Naive B cell (primary cell): ENCODE measurements around the gene ANKS3. TPM values are rescaled to one million over a fixed set of nuclear protein-coding genes. Genes with fewer than 3 reads are reported as not detected.
A peak's percentile ranks its signal among the peaks of the same experiment; 100 is the strongest.

ENCODE experiments used
- ATAC-seq, 2 donors: fragments of 150-1000 bp; cut with Tn5 transposase; 2 replicates each; pipeline ENCODE4 v1.10.0; 2021; ENCODE audit warnings: low read depth in 2 of 2, mild to moderate bottlenecking in 2 of 2, moderate library complexity in 2 of 2
- DNase-seq: peaks from one replicate; pipeline ENCODE4 v3.0.0; 2022
- H3K27ac Mint-ChIP-seq, 6 donors: one replicate each; pipeline ENCODE4 v1.8.0; 2020 to 2022; ENCODE audit warnings: mild to moderate bottlenecking in 6 of 6, mixed read lengths in 6 of 6, moderate library complexity in 5 of 6, inconsistent platforms in 2 of 6
- H3K27me3 Mint-ChIP-seq, 3 donors: one replicate each; pipeline ENCODE4 v1.8.0; 2021 to 2022; ENCODE audit warnings: mixed read lengths in 3 of 3, mild to moderate bottlenecking in 1 of 3
- H3K36me3 Mint-ChIP-seq, 2 donors: one replicate each; pipeline ENCODE4 v1.8.0; 2020 to 2022; ENCODE audit warnings: mixed read lengths in 2 of 2, inconsistent platforms in 1 of 2, mild to moderate bottlenecking in 1 of 2
- H3K4me1 Mint-ChIP-seq, 3 donors: one replicate each; pipeline ENCODE4 v1.8.0; 2020 to 2022; ENCODE audit warnings: mixed read lengths in 3 of 3, inconsistent platforms in 1 of 3, mild to moderate bottlenecking in 1 of 3, moderate library complexity in 1 of 3
- H3K4me3 Mint-ChIP-seq, 8 donors: one replicate each; pipeline ENCODE4 v1.8.0; 2020 to 2022; ENCODE audit warnings: mild to moderate bottlenecking in 8 of 8, mixed read lengths in 8 of 8, moderate library complexity in 8 of 8, inconsistent platforms in 2 of 8
- H3K9me3 Mint-ChIP-seq, 7 donors: one replicate each; pipeline ENCODE4 v1.8.0; 2020 to 2022; ENCODE audit warnings: mixed read lengths in 7 of 7, mild to moderate bottlenecking in 5 of 7, inconsistent platforms in 2 of 7, moderate library complexity in 1 of 7
- polyA plus RNA-seq, 6 donors: library from polyadenylated mRNA; unstranded; fragments of 300-500 nt; fragmentation: Illumina TruSeq; gene quantifications; one replicate each; pipeline ENCODE4 v1.2.3, GENCODE V29; 2021; ENCODE audit warnings: low read depth in 6 of 6

The ANKS3 gene
- 1 to 10 TPM in 5 of 6 donors, not detected in 1; 3.9 to 8.3 (median 4.4) TPM for polyA plus RNA-seq

DNA sequence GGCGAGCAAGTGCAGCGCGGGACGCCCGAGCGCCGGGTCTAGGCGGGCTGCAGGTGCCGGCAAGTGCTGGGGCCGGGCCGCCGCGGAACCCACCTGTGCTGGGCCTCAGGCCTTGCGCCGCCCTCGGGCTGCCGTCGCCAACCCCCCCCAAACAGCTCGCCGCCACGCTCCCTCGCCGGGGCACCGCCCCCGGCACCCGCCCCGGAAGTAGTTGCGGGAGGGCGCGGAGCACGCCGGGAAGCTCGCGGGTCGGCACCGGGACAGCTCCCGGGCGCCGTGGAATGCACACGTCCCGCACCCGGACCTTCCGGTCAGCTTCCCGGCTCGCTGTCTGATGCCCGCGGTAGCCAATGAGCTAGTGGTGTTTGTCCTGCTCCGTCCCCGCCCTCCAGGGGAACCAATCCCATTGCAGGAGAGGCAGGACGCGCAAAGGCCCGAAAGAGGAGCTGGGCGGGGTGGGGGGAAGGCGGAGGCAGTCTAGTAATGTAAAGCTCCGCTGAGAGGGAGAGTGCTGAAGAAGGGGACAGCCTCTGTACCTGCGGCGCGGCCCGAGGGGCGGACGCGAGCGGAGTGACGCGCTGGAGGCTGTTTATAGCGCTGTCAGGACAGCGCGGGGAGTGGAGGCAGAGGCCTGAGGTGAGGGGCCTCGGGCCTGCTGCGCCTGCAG lies at the start of gene ANKS3, which contains the start of gene DNAAF8:
Gene ANKS3, minus strand, starts transcription at position 209 of the 667 bp plus-strand sequence. CDS start 4,122 bp downstream, outside the sequence.
Gene DNAAF8, plus strand, starts transcription at position 475 of the 667 bp plus-strand sequence. CDS start 1,978 bp downstream, outside the sequence.
- Mint-ChIP-seq H3K4me1 (peaks cover 11 to 24% (median 21%) of the 10 kb centered on the region in 3 donors), H3K9me3 (no peaks in the 10 kb centered on the region), H3K27me3 (no peaks in the 10 kb centered on the region), H3K4me3 (peak within 1 kb of the TSS; percentile 92 to 98 (median 94)), H3K27ac (peak within 1 kb of the TSS; percentile 86 to 97 (median 96)), H3K36me3 (no peaks in the 10 kb centered on the region)
- ATAC-seq (peak; percentile 80 to 81), DNase-seq (peak; percentile 84)

- DNase-seq (no peak), ATAC-seq (no peak)
- H3K36me3 Mint-ChIP-seq: no peaks in the 10 kb centered on the region
These were observed 49.3 kb upstream of the ANKS3 start for GRCh38 chr16:4783251-4783950.

GRCh38 chr16:4780235-4780634 lies 46.2 kb upstream of the ANKS3 start:
- Mint-ChIP-seq H3K27ac (no peak overlapping the region), H3K36me3 (no peaks in the 10 kb centered on the region), H3K4me3 (no peak overlapping the region), H3K9me3 (no peaks in the 10 kb centered on the region), H3K4me1 (peaks cover 0 to 3% (median 0%) of the 10 kb centered on the region in 3 donors), H3K27me3 (no peaks in the 10 kb centered on the region)
- ATAC-seq (no peak), DNase-seq (no peak)

More at GRCh38 chr16:4783251-4783950, 49.3 kb upstream of the ANKS3 start:
- peaks cover 0 to 7% (median 0%) of the 10 kb centered on the region in 3 donors for H3K27me3 Mint-ChIP-seq
- peaks cover 0 to 3% (median 0%) of the 10 kb centered on the region in 3 donors for H3K4me1 Mint-ChIP-seq
- peak overlapping the region in 1 of 8 donors; percentile 29 for H3K4me3 Mint-ChIP-seq
- H3K27ac Mint-ChIP-seq: no peak overlapping the region
- H3K9me3 Mint-ChIP-seq: no peaks in the 10 kb centered on the region

DNA sequence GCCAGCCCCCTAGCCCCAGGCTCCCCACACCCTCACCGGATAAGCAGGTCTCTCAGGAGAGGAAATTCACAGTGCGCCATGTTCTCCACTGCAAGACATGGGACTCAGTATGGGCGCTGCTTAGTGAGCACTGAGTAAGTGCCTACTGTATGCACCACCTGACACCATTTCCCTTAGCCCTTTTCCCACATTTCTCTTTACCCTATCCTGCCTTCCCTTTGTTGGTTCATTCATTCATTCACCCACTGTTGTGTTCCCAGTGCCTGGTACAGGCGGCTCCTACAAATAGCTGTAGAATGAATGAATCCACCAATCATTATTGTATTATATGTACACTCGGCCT lies 44.0 kb upstream of the ANKS3 start:
- no peaks in the 10 kb centered on the region for H3K27me3 Mint-ChIP-seq
- H3K4me1 Mint-ChIP-seq: peaks cover 0 to 2% (median 0%) of the 10 kb centered on the region in 3 donors
- no peak for ATAC-seq
- no peaks in the 10 kb centered on the region for H3K36me3 Mint-ChIP-seq
- H3K4me3 Mint-ChIP-seq: no peak overlapping the region
- DNase-seq: no peak
- no peaks in the 10 kb centered on the region for H3K9me3 Mint-ChIP-seq
- H3K27ac Mint-ChIP-seq: no peak overlapping the region

- Mint-ChIP-seq H3K4me1 (no peaks in the 10 kb centered on the region), H3K9me3 (no peaks in the 10 kb centered on the region), H3K4me3 (no peak overlapping the region), H3K27ac (no peak overlapping the region), H3K36me3 (no peaks in the 10 kb centered on the region), H3K27me3 (no peaks in the 10 kb centered on the region)
- no peak for DNase-seq
- ATAC-seq: no peak
These were observed 43.4 kb upstream of the ANKS3 start for GRCh38 chr16:4777339-4778049.

DNA sequence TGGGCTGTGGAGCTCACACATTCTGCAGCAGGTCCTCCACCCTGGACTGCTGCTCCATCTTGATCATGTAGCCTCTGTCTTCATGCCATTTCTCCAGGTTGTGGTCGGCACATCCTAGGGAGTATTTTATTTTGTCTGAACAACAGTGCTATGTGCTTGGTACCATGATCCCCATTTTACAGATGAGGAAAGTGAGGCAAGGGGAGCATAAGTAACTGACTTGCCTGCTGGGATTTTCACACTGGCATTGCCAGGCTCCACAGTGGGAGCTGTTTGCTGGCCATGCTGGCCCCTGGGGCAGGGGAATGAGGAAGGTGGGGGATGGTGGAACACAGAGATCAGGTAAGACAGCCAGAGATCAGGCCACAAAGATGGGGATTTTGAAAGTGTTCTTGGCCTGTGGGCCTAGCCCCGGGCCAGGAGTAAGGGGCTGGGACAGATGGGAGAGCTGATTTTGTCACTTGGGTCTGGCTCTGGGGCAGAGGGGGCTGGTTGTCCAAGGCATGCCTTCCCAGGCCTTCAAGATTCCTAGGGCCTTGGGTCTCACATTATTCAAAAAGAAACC lies 42.2 kb upstream of the ANKS3 start:
- Mint-ChIP-seq H3K27me3 (no peaks in the 10 kb centered on the region), H3K9me3 (no peaks in the 10 kb centered on the region), H3K4me1 (no peaks in the 10 kb centered on the region), H3K36me3 (no peaks in the 10 kb centered on the region), H3K4me3 (no peak overlapping the region), H3K27ac (peak overlapping the region in 1 of 6 donors; percentile 51)
- ATAC-seq: no peak
- DNase-seq: no peak

DNA sequence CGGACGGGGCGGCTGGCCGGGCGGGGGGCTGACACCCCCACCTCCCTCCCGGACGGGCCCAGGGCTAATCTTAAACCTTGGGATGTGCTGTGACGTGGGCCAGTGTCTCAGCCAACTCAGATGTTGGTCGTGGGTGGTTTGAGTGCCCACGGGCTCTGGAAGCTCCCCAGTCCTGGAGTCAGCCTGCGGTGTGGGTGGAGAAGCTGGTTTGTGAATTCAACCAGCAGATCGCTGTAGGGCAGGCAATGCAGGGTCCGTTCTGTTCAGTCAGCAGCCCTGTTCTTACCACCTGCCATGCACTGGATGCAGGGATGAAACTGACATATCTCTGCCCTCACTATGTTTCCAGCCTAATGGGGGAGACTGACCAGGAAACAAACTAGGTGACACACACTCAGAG lies 40.9 kb upstream of the ANKS3 start:
- Mint-ChIP-seq H3K4me1 (no peaks in the 10 kb centered on the region), H3K27me3 (no peaks in the 10 kb centered on the region), H3K27ac (no peak overlapping the region), H3K9me3 (no peaks in the 10 kb centered on the region), H3K4me3 (no peak overlapping the region), H3K36me3 (no peaks in the 10 kb centered on the region)
- no peak for ATAC-seq
- no peak for DNase-seq

DNA sequence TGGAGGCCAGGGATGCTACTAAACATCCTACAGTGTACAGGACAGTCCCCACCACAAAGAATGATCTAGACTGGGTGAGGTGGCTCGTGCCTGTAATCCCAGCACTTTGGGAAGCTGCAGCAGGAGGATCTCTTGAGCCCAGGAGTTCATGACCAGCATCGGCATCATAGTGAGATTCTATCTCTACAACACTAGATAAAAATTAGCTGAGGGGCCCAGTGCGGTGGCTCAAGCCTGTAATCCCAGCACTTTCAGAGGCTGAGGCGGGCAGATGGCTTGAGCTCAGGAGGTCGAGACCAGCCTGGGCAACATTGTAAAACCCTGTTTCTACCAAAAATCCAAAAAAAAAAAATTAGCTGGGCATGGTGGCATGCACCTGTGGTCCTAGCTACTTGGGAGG lies 38.3 kb upstream of the ANKS3 start:
- Mint-ChIP-seq H3K27ac (no peak overlapping the region), H3K27me3 (no peaks in the 10 kb centered on the region), H3K4me1 (peaks cover 11 to 20% (median 17%) of the 10 kb centered on the region in 3 donors), H3K9me3 (peaks cover 0 to 2% (median 0%) of the 10 kb centered on the region in 7 donors), H3K36me3 (no peaks in the 10 kb centered on the region), H3K4me3 (peak overlapping the region in 1 of 8 donors; percentile 33)
- ATAC-seq: no peak
- DNase-seq: no peak

- ATAC-seq (no peak), DNase-seq (no peak)
- Mint-ChIP-seq H3K27ac (peak overlapping the region in 1 of 6 donors; percentile 52), H3K27me3 (no peaks in the 10 kb centered on the region), H3K9me3 (peaks cover 0 to 2% (median 0%) of the 10 kb centered on the region in 7 donors), H3K4me1 (peaks cover 11 to 24% (median 20%) of the 10 kb centered on the region in 3 donors), H3K4me3 (peak overlapping the region in 1 of 8 donors; percentile 15), H3K36me3 (no peaks in the 10 kb centered on the region)
These were observed 37.6 kb upstream of the ANKS3 start for GRCh38 chr16:4771646-4772045.

DNA sequence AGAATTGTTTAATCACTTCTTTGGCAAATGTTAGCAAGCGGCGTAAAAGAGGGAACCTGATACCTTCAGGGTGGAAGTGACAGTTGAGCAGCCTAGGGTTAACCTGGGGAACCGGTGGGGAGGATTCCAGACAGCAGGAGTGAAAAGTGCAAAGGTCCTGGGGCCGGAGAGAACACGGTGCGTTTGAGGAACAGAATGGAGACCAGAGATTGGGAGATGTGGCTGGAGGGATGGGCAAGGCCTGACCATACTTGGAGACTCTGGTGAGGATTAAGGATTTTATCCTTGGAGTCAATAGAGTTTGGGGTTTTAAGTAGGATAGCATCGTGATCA lies 35.2 kb upstream of the ANKS3 start:
- Mint-ChIP-seq H3K4me3 (peak overlapping the region; percentile 90 to 95 (median 93)), H3K9me3 (peaks cover 0 to 2% (median 0%) of the 10 kb centered on the region in 7 donors), H3K27ac (peak overlapping the region in 4 of 6 donors; percentile 24 to 90 (median 80)), H3K4me1 (peaks cover 18 to 34% (median 33%) of the 10 kb centered on the region in 3 donors), H3K27me3 (no peaks in the 10 kb centered on the region), H3K36me3 (no peaks in the 10 kb centered on the region)
- ATAC-seq (no peak), DNase-seq (no peak)

DNA sequence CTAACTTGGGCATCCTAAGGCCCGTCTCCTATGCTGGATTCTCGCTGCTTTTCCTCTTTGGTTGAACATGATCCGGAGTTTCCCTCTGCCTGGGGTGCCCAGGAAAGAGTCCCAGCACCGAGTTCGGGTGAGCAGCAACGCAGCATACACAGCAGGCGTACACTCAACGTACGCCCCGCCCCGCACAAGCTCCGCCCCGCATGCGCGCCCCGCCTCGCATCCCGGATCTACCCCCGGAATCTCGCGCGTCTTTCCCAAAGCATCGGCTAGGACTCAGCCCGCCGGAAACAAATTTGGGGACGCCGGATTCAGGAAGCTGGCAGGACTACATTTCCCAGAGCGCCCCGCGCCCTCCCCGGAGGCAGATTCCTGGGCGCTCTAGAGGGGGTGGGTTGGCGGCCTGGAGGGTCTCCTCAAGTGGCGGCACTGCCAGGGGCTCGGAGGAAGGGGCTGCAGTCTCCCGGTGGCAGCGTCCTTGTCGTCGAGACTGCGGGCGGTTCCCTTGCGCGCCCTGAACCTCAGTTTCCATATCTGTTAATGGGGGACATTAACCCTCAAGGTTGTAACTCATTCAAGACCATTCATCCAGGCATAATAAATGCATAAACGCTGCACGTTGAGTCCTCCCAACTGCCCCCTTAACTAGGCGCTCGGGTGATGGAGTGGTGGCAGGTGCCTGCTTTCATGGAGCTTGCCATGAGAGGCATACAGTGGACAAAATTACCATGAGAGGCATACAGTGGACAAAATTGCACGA lies 34.7 kb upstream of the ANKS3 start:
- Mint-ChIP-seq H3K27ac (peak overlapping the region in 5 of 6 donors; percentile 25 to 97 (median 86)), H3K4me3 (peak overlapping the region; percentile 90 to 95 (median 93)), H3K4me1 (peaks cover 18 to 34% (median 33%) of the 10 kb centered on the region in 3 donors), H3K27me3 (no peaks in the 10 kb centered on the region), H3K9me3 (peaks cover 0 to 2% (median 0%) of the 10 kb centered on the region in 7 donors), H3K36me3 (no peaks in the 10 kb centered on the region)
- peak; percentile 63 for DNase-seq
- peak; percentile 33 to 43 for ATAC-seq

DNA sequence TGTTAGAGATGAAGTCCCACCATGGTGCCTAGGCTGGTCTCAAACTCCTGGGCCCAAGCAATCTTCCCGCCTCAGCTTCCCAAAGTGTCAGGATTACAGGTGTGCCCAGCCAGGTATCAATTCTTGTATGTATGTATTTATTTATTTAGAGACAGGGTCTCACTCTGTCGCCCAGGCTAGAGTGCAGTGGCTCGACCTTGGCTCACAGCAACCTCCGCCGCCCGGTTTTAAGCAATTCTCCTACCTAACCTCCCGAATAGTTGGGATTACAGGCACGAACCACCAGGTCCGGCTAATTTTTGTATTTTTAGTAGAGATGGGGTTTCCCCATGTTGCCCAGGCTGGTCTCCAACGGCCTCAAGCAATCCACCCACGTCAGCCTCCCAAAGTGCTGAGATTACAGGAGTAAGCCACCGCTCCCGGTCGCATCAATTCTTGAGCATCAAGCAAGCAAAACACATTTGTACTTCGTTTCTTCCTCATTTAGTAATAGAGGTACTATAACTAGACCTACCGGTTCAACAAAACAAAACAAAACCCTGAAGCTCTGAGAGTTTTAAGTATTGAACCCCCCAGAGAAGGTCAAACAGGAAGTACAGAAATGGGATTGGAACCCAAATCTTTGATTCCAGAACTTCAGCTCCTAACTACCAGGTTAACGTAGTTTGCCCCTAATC lies 33.9 kb upstream of the ANKS3 start:
- ATAC-seq (no peak), DNase-seq (no peak)
- Mint-ChIP-seq H3K27ac (peak overlapping the region; percentile 27 to 97 (median 74)), H3K9me3 (peaks cover 0 to 2% (median 0%) of the 10 kb centered on the region in 7 donors), H3K27me3 (no peaks in the 10 kb centered on the region), H3K4me3 (peak overlapping the region; percentile 90 to 95 (median 93)), H3K36me3 (no peaks in the 10 kb centered on the region), H3K4me1 (peaks cover 18 to 35% (median 34%) of the 10 kb centered on the region in 3 donors)
